OCI-LY7 (cell line): ENCODE results near the gene GAS7. TPM values are rescaled to one million over a fixed set of nuclear protein-coding genes. Genes with fewer than 3 reads are reported as not detected.

Experiments
- BruUV-seq: library from RNA; stranded (reverse); fragments of 400-500 nt; replicated peaks from 2 replicates; lab custom pipeline; 2021; lab: Mats Ljungman, UMichigan
- CTCF ChIA-PET: fragments of 300-600 bp; sonication (Branson Sonifier 250); formaldehyde crosslinking; loops from one replicate; lab custom pipeline; 2022; ENCODE audit warnings: antibody characterized with exemption; ENCODE audit not compliant: unreplicated experiment; lab: Charles Lee
- POLR2A ChIA-PET: fragments of 300-600 bp; sonication (Branson Sonifier 250); formaldehyde crosslinking; loops from one replicate; lab custom pipeline; 2022; ENCODE audit warnings: antibody characterized with exemption; lab: Charles Lee
- DNase-seq: peaks from one replicate; pipeline ENCODE4 v3.0.0-alpha.2; 2015; ENCODE audit warnings: low spot score
- H2AFZ ChIP-seq: fragments of 200-600 bp; sonication (generic), shearing (Covaris generic); 2 replicates; pipeline ENCODE4 v1.6.1; 2014; ENCODE audit warnings: mild to moderate bottlenecking, antibody characterized with exemption, low read length, moderate library complexity
- H3K27ac ChIP-seq: fragments of 200-600 bp; sonication (generic); 2 replicates; pipeline ENCODE4 v1.5.1; 2014; ENCODE audit warnings: mixed run types, low read depth, mild to moderate bottlenecking, moderate library complexity, low read length, inconsistent platforms; ENCODE audit not compliant: poor library complexity, severe bottlenecking
- H3K36me3 ChIP-seq: fragments of 200-600 bp; sonication (generic); 2 replicates; pipeline ENCODE4 v1.6.1; 2014; ENCODE audit warnings: mild to moderate bottlenecking, antibody characterized with exemption, low read length, moderate library complexity, mixed read lengths; ENCODE audit not compliant: insufficient read depth
- H3K4me1 ChIP-seq: fragments of 200-600 bp; sonication (generic); 2 replicates; pipeline ENCODE4 v1.5.1; 2014; ENCODE audit warnings: mild to moderate bottlenecking, low read length; ENCODE audit not compliant: insufficient read depth, poor library complexity, severe bottlenecking
- H3K4me2 ChIP-seq: fragments of 200-600 bp; sonication (generic); 2 replicates; pipeline ENCODE4 v1.6.1; 2014; ENCODE audit warnings: mild to moderate bottlenecking, low read length
- H3K4me3 ChIP-seq: fragments of 200-600 bp; sonication (generic); 2 replicates; pipeline ENCODE4 v1.5.1; 2014; ENCODE audit warnings: mild to moderate bottlenecking, low read depth, low read length; ENCODE audit not compliant: poor library complexity, severe bottlenecking
- H3K79me2 ChIP-seq: fragments of 200-600 bp; sonication (generic); 2 replicates; pipeline ENCODE4 v1.6.1; 2016; ENCODE audit warnings: low read depth, mild to moderate bottlenecking, low read length, moderate library complexity, mixed read lengths; ENCODE audit not compliant: insufficient read depth
- H3K9me2 ChIP-seq: fragments of 200-600 bp; sonication (generic); 2 replicates; pipeline ENCODE4 v1.6.1; 2016; ENCODE audit warnings: mild to moderate bottlenecking, low read length, mixed read lengths; ENCODE audit not compliant: insufficient read depth
- H3K9me3 ChIP-seq: fragments of 200-600 bp; sonication (generic); 2 replicates; pipeline ENCODE4 v1.6.1; 2014; ENCODE audit warnings: mild to moderate bottlenecking, mixed run types, low read length, mixed read lengths
- H4K20me1 ChIP-seq: fragments of 200-600 bp; sonication (generic); 2 replicates; pipeline ENCODE4 v1.6.1; 2014; ENCODE audit warnings: mild to moderate bottlenecking, antibody characterized with exemption, low read length, moderate library complexity, mixed read lengths; ENCODE audit not compliant: insufficient read depth
- EZH2phosphoT487 ChIP-seq: fragments of 200-600 bp; sonication (generic); IDR thresholded peaks from 2 replicates; pipeline ENCODE4 v1.6.1; 2018; ENCODE audit warnings: low read depth, borderline replicate concordance, mild to moderate bottlenecking, mixed run types, antibody characterized with exemption, low read length, moderate library complexity, mixed read lengths
- intact Hi-C: fragments of 100-400 bp; cut with micrococcal nuclease; formaldehyde crosslinking; loops from one replicate; pipeline ENCODE4 v1.10.0; 2022; ENCODE audit not compliant: unreplicated experiment
- total RNA-seq, 2 experiments: library from RNA; depleted of rRNA in 1 of 2; stranded (reverse); fragments of >200 nt in 1 of 2; shearing (Covaris generic) in 1 of 2; gene quantifications; 2 replicates each; pipeline ENCODE4 v1.2.3, GENCODE V29; 2014 to 2022
- TF ChIP-seq, protein P1 (sequence below): fragments of 200-600 bp; sonication (generic); conservative IDR thresholded peaks from 2 replicates; pipeline ENCODE4 v1.5.1; 2014; ENCODE audit warnings: mild to moderate bottlenecking, antibody characterized with exemption, low read length, moderate library complexity, mixed read lengths

GAS7 gene
- total RNA-seq, 2 experiments from 2014 or later, result 1.5 TPM; not detected in 1

- Histone ChIP-seq H3K36me3 (no peaks in the 10 kb centered on the region), H4K20me1 (no peaks in the 10 kb centered on the region), H3K79me2 (no peaks in the 10 kb centered on the region), H3K4me1 (no peaks in the 10 kb centered on the region), H3K4me3 (no peak overlapping the region), H3K9me3 (no peaks in the 10 kb centered on the region), H2AFZ (no peak overlapping the region), H3K27ac (no peak overlapping the region), H3K4me2 (no peak overlapping the region), H3K9me2 (no peaks in the 10 kb centered on the region)
- TF ChIP-seq, protein P1, sequence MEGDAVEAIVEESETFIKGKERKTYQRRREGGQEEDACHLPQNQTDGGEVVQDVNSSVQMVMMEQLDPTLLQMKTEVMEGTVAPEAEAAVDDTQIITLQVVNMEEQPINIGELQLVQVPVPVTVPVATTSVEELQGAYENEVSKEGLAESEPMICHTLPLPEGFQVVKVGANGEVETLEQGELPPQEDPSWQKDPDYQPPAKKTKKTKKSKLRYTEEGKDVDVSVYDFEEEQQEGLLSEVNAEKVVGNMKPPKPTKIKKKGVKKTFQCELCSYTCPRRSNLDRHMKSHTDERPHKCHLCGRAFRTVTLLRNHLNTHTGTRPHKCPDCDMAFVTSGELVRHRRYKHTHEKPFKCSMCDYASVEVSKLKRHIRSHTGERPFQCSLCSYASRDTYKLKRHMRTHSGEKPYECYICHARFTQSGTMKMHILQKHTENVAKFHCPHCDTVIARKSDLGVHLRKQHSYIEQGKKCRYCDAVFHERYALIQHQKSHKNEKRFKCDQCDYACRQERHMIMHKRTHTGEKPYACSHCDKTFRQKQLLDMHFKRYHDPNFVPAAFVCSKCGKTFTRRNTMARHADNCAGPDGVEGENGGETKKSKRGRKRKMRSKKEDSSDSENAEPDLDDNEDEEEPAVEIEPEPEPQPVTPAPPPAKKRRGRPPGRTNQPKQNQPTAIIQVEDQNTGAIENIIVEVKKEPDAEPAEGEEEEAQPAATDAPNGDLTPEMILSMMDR, result no peak
- no peak for TF ChIP-seq EZH2phosphoT487
- no TSS peak for BruUV-seq
- DNase-seq, result no peak
- POLR2A ChIA-PET, result no interaction called here
- intact Hi-C loops, result no loop called here
- CTCF ChIA-PET, result no interaction called here
Observed at GRCh38 chr17:9895923-9896322, 302.5 kb downstream of the GAS7 start.

DNA sequence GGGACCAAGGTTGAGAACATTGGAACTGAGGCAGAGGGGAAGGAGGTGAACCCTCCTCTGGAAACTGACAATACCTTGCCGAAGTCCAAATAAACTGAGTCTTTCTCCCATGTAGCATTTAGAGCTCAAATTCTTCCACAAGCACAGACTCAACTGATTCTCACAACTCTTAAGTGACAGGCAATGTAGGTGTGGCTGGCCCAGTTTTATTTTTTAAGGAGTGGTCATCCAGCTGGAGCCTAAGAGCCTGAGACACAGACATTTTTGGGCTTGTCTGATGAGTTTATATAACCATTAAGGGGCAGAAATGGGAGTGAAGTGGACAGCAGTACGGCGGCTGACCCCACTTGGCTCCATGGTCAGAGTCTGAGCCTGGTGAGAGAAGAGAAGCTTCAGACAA, 304.2 kb downstream of the GAS7 start:
- no peaks in the 10 kb centered on the region for H3K9me3 ChIP-seq
- no peak for DNase-seq
- H3K9me2 ChIP-seq, result no peaks in the 10 kb centered on the region; the same call in 1 of the 2 replicates
- CTCF ChIA-PET, result no interaction called here
- no peak for TF ChIP-seq EZH2phosphoT487
- TF ChIP-seq, protein P1, result no peak
- POLR2A ChIA-PET, result no interaction called here
- no peaks in the 10 kb centered on the region for H4K20me1 ChIP-seq
- no peak overlapping the region for H3K27ac ChIP-seq
- BruUV-seq, result no TSS peak
- H3K4me2 ChIP-seq, result no peak overlapping the region
- H3K4me3 ChIP-seq, result no peak overlapping the region
- no peak overlapping the region for H2AFZ ChIP-seq
- no peaks in the 10 kb centered on the region for H3K79me2 ChIP-seq
- no peaks in the 10 kb centered on the region for H3K4me1 ChIP-seq
- intact Hi-C loops, result no loop called here
- no peaks in the 10 kb centered on the region for H3K36me3 ChIP-seq

GRCh38 chr17:9893411-9894012, 304.9 kb downstream of the GAS7 start:
- BruUV-seq, result no TSS peak
- Histone ChIP-seq H3K27ac (no peak overlapping the region), H3K4me1 (no peaks in the 10 kb centered on the region), H4K20me1 (no peaks in the 10 kb centered on the region), H3K4me2 (no peak overlapping the region), H3K9me3 (no peaks in the 10 kb centered on the region), H3K9me2 (no peaks in the 10 kb centered on the region; the same call in 1 of the 2 replicates), H3K79me2 (no peaks in the 10 kb centered on the region), H3K36me3 (no peaks in the 10 kb centered on the region), H3K4me3 (no peak overlapping the region), H2AFZ (no peak overlapping the region)
- TF ChIP-seq EZH2phosphoT487, result no peak
- TF ChIP-seq, protein P1, result no peak
- CTCF ChIA-PET, result no interaction called here
- no peak for DNase-seq
- intact Hi-C loops, result no loop called here
- POLR2A ChIA-PET, result no interaction called here
